PC-9 (cell line): Measurements from ENCODE around the gene MAU2. TPM values are rescaled to one million over a fixed set of nuclear protein-coding genes. Genes with fewer than 3 reads are reported as not detected.

Experiments used
- BruUV-seq: library from RNA; stranded (reverse); fragments of 400-500 nt; replicated peaks from 2 replicates; lab custom pipeline; 2021; lab: Mats Ljungman, UMichigan
- CTCF ChIA-PET: fragments of 300-600 bp; sonication (Branson Sonifier 250); formaldehyde crosslinking; loops from one replicate; lab custom pipeline; 2022; ENCODE audit warnings: antibody characterized with exemption; lab: Charles Lee
- POLR2A ChIA-PET: fragments of 300-600 bp; sonication (Branson Sonifier 250); formaldehyde crosslinking; loops from one replicate; lab custom pipeline; 2022; ENCODE audit warnings: antibody characterized with exemption; ENCODE audit not compliant: unreplicated experiment; lab: Charles Lee
- DNase-seq, 2 experiments: peaks; one replicate each; pipeline versions ENCODE4 v3.0.0 to v3.0.0-alpha.2; 2015 to 2022; ENCODE audit warnings: mixed read lengths in 1 of 2
- H2AFZ ChIP-seq: fragments of 200-600 bp; sonication (generic); 2 replicates; pipeline ENCODE4 v1.8.1; 2017; ENCODE audit warnings: antibody characterized with exemption
- H3F3A ChIP-seq: fragments of 200-600 bp; sonication (generic); 2 replicates; pipeline ENCODE4 v1.8.1; 2017; ENCODE audit warnings: antibody characterized with exemption, mild to moderate bottlenecking, low read depth; ENCODE audit not compliant: insufficient read depth
- H3K27ac ChIP-seq: fragments of 200-600 bp; sonication (generic); 2 replicates; pipeline ENCODE4 v1.6.1; 2016; ENCODE audit warnings: mixed run types
- H3K27me3 ChIP-seq: fragments of 200-600 bp; sonication (generic); 2 replicates; pipeline ENCODE4 v1.6.1; 2016; ENCODE audit warnings: low read depth, mixed run types; ENCODE audit not compliant: insufficient read depth
- H3K36me3 ChIP-seq: fragments of 200-600 bp; sonication (generic); 2 replicates; pipeline ENCODE4 v1.6.1; 2016; ENCODE audit warnings: low read depth, mixed run types
- H3K4me1 ChIP-seq: fragments of 200-600 bp; sonication (generic); replicated peaks from 2 replicates; pipeline ENCODE4 v1.6.1; 2016; ENCODE audit warnings: mixed run types; ENCODE audit not compliant: insufficient read depth
- H3K4me2 ChIP-seq: fragments of 200-600 bp; sonication (generic); 2 replicates; pipeline ENCODE4 v1.6.1; 2017; ENCODE audit warnings: mixed run types
- H3K4me3 ChIP-seq: fragments of 200-600 bp; sonication (generic); 2 replicates; pipeline ENCODE4 v1.6.1; 2016; ENCODE audit warnings: mixed run types
- H3K79me2 ChIP-seq: fragments of 200-600 bp; sonication (generic); 2 replicates; pipeline ENCODE4 v1.6.1; 2017; ENCODE audit warnings: low read depth, mixed run types
- H3K9me2 ChIP-seq: fragments of 200-600 bp; sonication (generic); 2 replicates; pipeline ENCODE4 v1.8.1; 2017; ENCODE audit warnings: mild to moderate bottlenecking; ENCODE audit not compliant: insufficient read depth
- H3K9me3 ChIP-seq: fragments of 200-600 bp; sonication (generic); 2 replicates; pipeline ENCODE4 v1.8.1; 2016; ENCODE audit warnings: low read depth; ENCODE audit not compliant: insufficient read depth
- H4K20me1 ChIP-seq: fragments of 200-600 bp; sonication (generic); 2 replicates; pipeline ENCODE4 v1.8.1; 2017; ENCODE audit not compliant: insufficient read depth
- CTCF ChIP-seq: fragments of 200-600 bp; sonication (generic); conservative IDR thresholded peaks from 2 replicates; pipeline ENCODE4 v1.6.1; 2017; ENCODE audit warnings: mixed run types, antibody characterized with exemption, mild to moderate bottlenecking, moderate library complexity
- EZH2 ChIP-seq: fragments of 200-600 bp; sonication (generic); IDR thresholded peaks from 2 replicates; pipeline ENCODE4 v1.8.0; 2017; ENCODE audit warnings: antibody characterized with exemption, low read depth
- intact Hi-C: fragments of 100-400 bp; cut with micrococcal nuclease; formaldehyde crosslinking; loops from one replicate; pipeline ENCODE4 v1.10.0; 2022; ENCODE audit not compliant: unreplicated experiment
- total RNA-seq: library from RNA; stranded (reverse); gene quantifications from 2 replicates; pipeline ENCODE4 v1.2.3, GENCODE V29; 2021

MAU2 gene
- total RNA-seq, 1 experiment from 2014 or later = 46.1 TPM

GRCh38 chr19:19354007-19354406 lies 33.4 kb downstream of the MAU2 start:
- Histone ChIP-seq H3K27ac (no peak overlapping the region), H3K9me3 (no peaks in the 10 kb centered on the region), H3F3A (peaks cover 10% of the 10 kb centered on the region; the same call in 1 of the 2 replicates), H3K36me3 (peaks cover 19% of the 10 kb centered on the region; the same call in 1 of the 2 replicates), H3K4me1 (no peaks in the 10 kb centered on the region), H3K27me3 (no peaks in the 10 kb centered on the region), H3K79me2 (no peaks in the 10 kb centered on the region), H3K4me2 (no peak overlapping the region), H4K20me1 (no peaks in the 10 kb centered on the region), H3K9me2 (no peaks in the 10 kb centered on the region), H2AFZ (no peak overlapping the region), H3K4me3 (no peak overlapping the region)
- TF ChIP-seq CTCF (no peak), EZH2 (no peak)
- intact Hi-C loops = no loop called here
- no TSS peak for BruUV-seq
- ChIA-PET POLR2A (no interaction called here), CTCF (no interaction called here)
- DNase-seq = no peak

- no peak overlapping the region for H2AFZ ChIP-seq
- H3K4me1 ChIP-seq = no peaks in the 10 kb centered on the region
- H3K36me3 ChIP-seq = peaks cover 19% of the 10 kb centered on the region; the same call in 1 of the 2 replicates
- BruUV-seq = no TSS peak
- H3K79me2 ChIP-seq = no peaks in the 10 kb centered on the region
- no peaks in the 10 kb centered on the region for H4K20me1 ChIP-seq
- ChIA-PET CTCF (no interaction called here), POLR2A (no interaction called here)
- H3K9me2 ChIP-seq = no peaks in the 10 kb centered on the region
- no peak overlapping the region for H3K4me2 ChIP-seq
- H3K27ac ChIP-seq = no peak overlapping the region
- H3F3A ChIP-seq = peaks cover 17% of the 10 kb centered on the region; the same call in 1 of the 2 replicates
- DNase-seq = no peak
- intact Hi-C loops = no loop called here
- no peaks in the 10 kb centered on the region for H3K9me3 ChIP-seq
- H3K27me3 ChIP-seq = no peaks in the 10 kb centered on the region
- no peak overlapping the region for H3K4me3 ChIP-seq
- no peak for TF ChIP-seq CTCF
- no peak for TF ChIP-seq EZH2
Observed at GRCh38 chr19:19354932-19355331, 34.3 kb downstream of the MAU2 start.

- Histone ChIP-seq H4K20me1 (no peaks in the 10 kb centered on the region), H3K4me3 (no peak overlapping the region), H3K27me3 (no peaks in the 10 kb centered on the region), H3K79me2 (no peaks in the 10 kb centered on the region), H3K4me1 (no peaks in the 10 kb centered on the region), H3K36me3 (peaks cover 19% of the 10 kb centered on the region; the same call in 1 of the 2 replicates), H3K27ac (no peak overlapping the region), H3K9me2 (no peaks in the 10 kb centered on the region), H3K4me2 (no peak overlapping the region), H3K9me3 (no peaks in the 10 kb centered on the region), H3F3A (peaks cover 24% of the 10 kb centered on the region; the same call in 1 of the 2 replicates), H2AFZ (no peak overlapping the region)
- ChIA-PET CTCF (no interaction called here), POLR2A (interaction anchor here (0.6 kb wide), 1 partner anchor 275 kb away, joined by 6 read pairs; no protein-coding TSS in a partner anchor)
- no peak for TF ChIP-seq EZH2
- no peak for TF ChIP-seq CTCF
- intact Hi-C loops = no loop called here
- no TSS peak for BruUV-seq
- DNase-seq = no peak
Observed at GRCh38 chr19:19355606-19356139, 35.0 kb downstream of the MAU2 start.
